ENCODE measurements around the gene FMN1. TPM values are rescaled to one million over a fixed set of nuclear protein-coding genes. Genes with fewer than 3 reads are reported as not detected.

Gene FMN1
- total RNA-seq, 1 experiment from 2014 or later = 25.8 TPM

- H3F3A ChIP-seq (ENCODE audit: insufficient read depth, low read depth) = no peaks in the 10 kb centered on the region
- H3K9me2 ChIP-seq (ENCODE audit: insufficient read depth) = no peaks in the 10 kb centered on the region
- H4K20me1 ChIP-seq (ENCODE audit: insufficient read depth) = no peaks in the 10 kb centered on the region
- no peaks in the 10 kb centered on the region for H3K9me3 ChIP-seq (ENCODE audit: insufficient read depth, low read depth)
- H3K4me2 ChIP-seq = no peak overlapping the region
- no peaks in the 10 kb centered on the region for H3K27me3 ChIP-seq (ENCODE audit: insufficient read depth, low read depth)
- CTCF ChIA-PET = no interaction called here
- no peak for DNase-seq
- no peaks in the 10 kb centered on the region for H3K79me2 ChIP-seq (ENCODE audit: low read depth)
- no peak overlapping the region for H3K4me3 ChIP-seq
- H3K27ac ChIP-seq = no peak overlapping the region
- TF ChIP-seq EZH2 (IDR thresholded peaks at IDR 0.05; ENCODE audit: low read depth) = no peak
- no peak for TF ChIP-seq CTCF (conservative IDR thresholded peaks at IDR 0.05)
- POLR2A ChIA-PET (ENCODE audit: unreplicated experiment) = no interaction called here
- intact Hi-C loops (cut with micrococcal nuclease; ENCODE audit: unreplicated experiment) = no loop called here
- no peaks in the 10 kb centered on the region for H3K4me1 ChIP-seq (replicated peaks; ENCODE audit: insufficient read depth)
- no TSS peak for BruUV-seq (replicated peaks)
- no peaks in the 10 kb centered on the region for H3K36me3 ChIP-seq (ENCODE audit: low read depth)
- no peak overlapping the region for H2AFZ ChIP-seq
Measured at GRCh38 chr15:32905481-32905880, 289.0 kb downstream of the FMN1 start.

- Histone ChIP-seq H4K20me1 (ENCODE audit: insufficient read depth) (no peaks in the 10 kb centered on the region), H3K4me3 (no peak overlapping the region), H3K27me3 (ENCODE audit: insufficient read depth, low read depth) (no peaks in the 10 kb centered on the region), H3K4me1 (replicated peaks; ENCODE audit: insufficient read depth) (no peaks in the 10 kb centered on the region), H3K9me3 (ENCODE audit: insufficient read depth, low read depth) (no peaks in the 10 kb centered on the region), H2AFZ (no peak overlapping the region), H3K27ac (no peak overlapping the region), H3K79me2 (ENCODE audit: low read depth) (no peaks in the 10 kb centered on the region), H3K4me2 (no peak overlapping the region), H3K9me2 (ENCODE audit: insufficient read depth) (no peaks in the 10 kb centered on the region), H3F3A (ENCODE audit: insufficient read depth, low read depth) (no peaks in the 10 kb centered on the region), H3K36me3 (ENCODE audit: low read depth) (no peaks in the 10 kb centered on the region)
- no TSS peak for BruUV-seq (replicated peaks)
- no peak for DNase-seq
- POLR2A ChIA-PET (ENCODE audit: unreplicated experiment) = no interaction called here
- TF ChIP-seq CTCF (conservative IDR thresholded peaks at IDR 0.05) (no peak), EZH2 (IDR thresholded peaks at IDR 0.05; ENCODE audit: low read depth) (no peak)
- CTCF ChIA-PET = no interaction called here
- intact Hi-C loops (cut with micrococcal nuclease; ENCODE audit: unreplicated experiment) = no loop called here
Measured at GRCh38 chr15:32904448-32904847, 290.1 kb downstream of the FMN1 start.

GRCh38 chr15:32903591-32904290, 290.8 kb downstream of the FMN1 start:
- Histone ChIP-seq H4K20me1 (ENCODE audit: insufficient read depth) (no peaks in the 10 kb centered on the region), H3K4me3 (no peak overlapping the region), H3K27me3 (ENCODE audit: insufficient read depth, low read depth) (no peaks in the 10 kb centered on the region), H3K9me3 (ENCODE audit: insufficient read depth, low read depth) (no peaks in the 10 kb centered on the region), H3K79me2 (ENCODE audit: low read depth) (no peaks in the 10 kb centered on the region), H3K27ac (no peak overlapping the region), H3K36me3 (ENCODE audit: low read depth) (no peaks in the 10 kb centered on the region), H3K4me1 (replicated peaks; ENCODE audit: insufficient read depth) (no peaks in the 10 kb centered on the region), H3K4me2 (no peak overlapping the region), H3K9me2 (ENCODE audit: insufficient read depth) (no peaks in the 10 kb centered on the region), H2AFZ (no peak overlapping the region), H3F3A (ENCODE audit: insufficient read depth, low read depth) (no peaks in the 10 kb centered on the region)
- TF ChIP-seq CTCF (conservative IDR thresholded peaks at IDR 0.05) = no peak
- TF ChIP-seq EZH2 (IDR thresholded peaks at IDR 0.05; ENCODE audit: low read depth) = no peak
- ChIA-PET POLR2A (ENCODE audit: unreplicated experiment) (no interaction called here), CTCF (no interaction called here)
- no TSS peak for BruUV-seq (replicated peaks)
- no peak for DNase-seq
- intact Hi-C loops (cut with micrococcal nuclease; ENCODE audit: unreplicated experiment) = no loop called here
